Smooth muscle cell (in vitro differentiated cells): ENCODE data around the gene PCK2. TPM values are rescaled to one million over a fixed set of nuclear protein-coding genes. Genes with fewer than 3 reads are reported as not detected.

Source experiments
- DNase-seq: peaks from one replicate; lab custom pipeline; 2025; ENCODE audit not compliant: unreplicated experiment; lab: John Stamatoyannopoulos, UW
- H2AFZ ChIP-seq: fragments of 200-600 bp; sonication (generic); 2 replicates; pipeline ENCODE4 v1.6.0; 2016; ENCODE audit warnings: antibody characterized with exemption, low read depth, mild to moderate bottlenecking
- H3F3A ChIP-seq: fragments of 200-600 bp; sonication (generic); 2 replicates; pipeline ENCODE4 v1.6.0; 2017; ENCODE audit warnings: antibody characterized with exemption, low read depth
- H3K27ac ChIP-seq: fragments of 200-600 bp; sonication (generic); 2 replicates; pipeline ENCODE4 v1.5.1; 2016; ENCODE audit warnings: low read depth, mild to moderate bottlenecking
- H3K27me3 ChIP-seq: fragments of 200-600 bp; sonication (generic); 2 replicates; pipeline ENCODE4 v1.6.1; 2016; ENCODE audit warnings: low read depth, mild to moderate bottlenecking
- H3K36me3 ChIP-seq: fragments of 200-600 bp; sonication (generic); 2 replicates; pipeline ENCODE4 v1.5.1; 2016; ENCODE audit warnings: low read depth
- H3K4me1 ChIP-seq: fragments of 200-600 bp; sonication (generic); 2 replicates; pipeline ENCODE4 v1.5.1; 2016; ENCODE audit warnings: low read depth
- H3K4me2 ChIP-seq: fragments of 200-600 bp; sonication (generic); 2 replicates; pipeline ENCODE4 v1.6.0; 2016; ENCODE audit warnings: mild to moderate bottlenecking
- H3K4me3 ChIP-seq: fragments of 200-600 bp; sonication (generic); 2 replicates; pipeline ENCODE4 v1.5.1; 2016; ENCODE audit warnings: mild to moderate bottlenecking
- H3K79me2 ChIP-seq: fragments of 200-600 bp; sonication (generic); 2 replicates; pipeline ENCODE4 v1.6.0; 2016; ENCODE audit warnings: low read depth, mild to moderate bottlenecking
- H3K9ac ChIP-seq: fragments of 200-600 bp; sonication (generic); 2 replicates; pipeline ENCODE4 v1.6.0; 2016; ENCODE audit warnings: low read depth
- H3K9me3 ChIP-seq: fragments of 200-600 bp; sonication (generic); replicated peaks from 2 replicates; pipeline ENCODE4 v1.5.1; 2016; ENCODE audit warnings: low read depth
- H4K20me1 ChIP-seq: fragments of 200-600 bp; sonication (generic); 2 replicates; pipeline ENCODE4 v1.6.0; 2016; ENCODE audit warnings: low read depth
- CTCF ChIP-seq: fragments of 200-600 bp; sonication (generic); IDR thresholded peaks from 2 replicates; pipeline ENCODE4 v1.5.1; 2017; ENCODE audit warnings: borderline replicate concordance, mild to moderate bottlenecking, antibody characterized with exemption; ENCODE audit not compliant: insufficient read depth, poor library complexity, severe bottlenecking
- WGBS: methylation state at CpG from one replicate; pipeline ENCODE4 v1.1.7; 2016; ENCODE audit warnings: low lambda C conversion rate; 5-methylcytosine and 5-hydroxymethylcytosine counted together
- polyA plus RNA-seq: library from polyadenylated mRNA; unstranded; fragments of >200 nt; fragmentation: Nextera tagmentation; extraction: Ambion mirVana; gene quantifications from 2 replicates; pipeline ENCODE4 v1.2.1, GENCODE V29; 2016
- total RNA-seq: library from RNA; depleted of rRNA; stranded (reverse); fragments of >200 nt; gene quantifications from 2 replicates; pipeline ENCODE4 v1.2.3, GENCODE V29; 2014

PCK2 gene
- total and polyA plus RNA-seq, 2 experiments from 2014 or later: 21.5 to 40.4 TPM

- no peak for TF ChIP-seq CTCF
- Histone ChIP-seq H3K79me2 (no peaks in the 10 kb centered on the region), H3K9me3 (no peaks in the 10 kb centered on the region), H3K9ac (no peak overlapping the region), H3K4me2 (no peak overlapping the region), H3K27me3 (peaks cover 18% of the 10 kb centered on the region), H3F3A (no peaks in the 10 kb centered on the region), H2AFZ (no peak overlapping the region), H3K36me3 (no peaks in the 10 kb centered on the region), H3K4me3 (no peak overlapping the region), H3K4me1 (peaks cover 10% of the 10 kb centered on the region), H3K27ac (no peak overlapping the region), H4K20me1 (no peaks in the 10 kb centered on the region)
- DNase-seq: no peak
- WGBS: 76% methylated on average over 11 of the region's 11 CpGs
Observed at GRCh38 chr14:24075485-24076301, 18.4 kb upstream of the PCK2 start.

GRCh38 chr14:24076302-24076601, 17.9 kb upstream of the PCK2 start:
- H3K27me3 ChIP-seq: peaks cover 19% of the 10 kb centered on the region
- WGBS: 89% methylated on average over 9 of the region's 10 CpGs
- H3K27ac ChIP-seq: no peak overlapping the region
- TF ChIP-seq CTCF: no peak
- H3F3A ChIP-seq: no peaks in the 10 kb centered on the region
- H2AFZ ChIP-seq: no peak overlapping the region
- no peaks in the 10 kb centered on the region for H3K36me3 ChIP-seq
- no peak for DNase-seq
- H3K4me3 ChIP-seq: no peak overlapping the region
- H3K79me2 ChIP-seq: no peaks in the 10 kb centered on the region
- no peak overlapping the region for H3K4me2 ChIP-seq
- H4K20me1 ChIP-seq: no peaks in the 10 kb centered on the region
- H3K4me1 ChIP-seq: peaks cover 12% of the 10 kb centered on the region
- H3K9me3 ChIP-seq: no peaks in the 10 kb centered on the region
- H3K9ac ChIP-seq: no peak overlapping the region

- Histone ChIP-seq H3K4me2 (no peak overlapping the region), H3K9ac (no peak overlapping the region), H3K36me3 (no peaks in the 10 kb centered on the region), H3K79me2 (no peaks in the 10 kb centered on the region), H3K4me1 (peaks cover 17% of the 10 kb centered on the region), H3K4me3 (no peak overlapping the region), H2AFZ (no peak overlapping the region), H3F3A (no peaks in the 10 kb centered on the region), H3K27ac (no peak overlapping the region), H3K9me3 (no peaks in the 10 kb centered on the region), H3K27me3 (peaks cover 26% of the 10 kb centered on the region), H4K20me1 (no peaks in the 10 kb centered on the region)
- 92% methylated on average over 23 of the region's 23 CpGs for WGBS
- DNase-seq: no peak
- TF ChIP-seq CTCF: no peak
Observed at GRCh38 chr14:24077086-24077485, 17.0 kb upstream of the PCK2 start.

- no peak for TF ChIP-seq CTCF
- Histone ChIP-seq H3K4me3 (no peak overlapping the region), H3K27ac (no peak overlapping the region), H2AFZ (no peak overlapping the region), H3K27me3 (peaks cover 30% of the 10 kb centered on the region), H3F3A (no peaks in the 10 kb centered on the region), H3K9me3 (no peaks in the 10 kb centered on the region), H3K9ac (no peak overlapping the region), H3K4me2 (no peak overlapping the region), H3K79me2 (no peaks in the 10 kb centered on the region), H3K36me3 (no peaks in the 10 kb centered on the region), H3K4me1 (peaks cover 17% of the 10 kb centered on the region), H4K20me1 (no peaks in the 10 kb centered on the region)
- 80% methylated on average over 3 of the region's 3 CpGs for WGBS
- no peak for DNase-seq
Observed at GRCh38 chr14:24078146-24078545, 16.0 kb upstream of the PCK2 start.
